H1 (cell line): Measurements from ENCODE around the gene INPP4B. TPM values are rescaled to one million over a fixed set of nuclear protein-coding genes. Genes with fewer than 3 reads are reported as not detected.

Experiments
- CTCF ChIA-PET: fragments of 300-600 bp; sonication (Branson Sonifier 250); formaldehyde crosslinking; loops from one replicate; lab custom pipeline; 2021; ENCODE audit not compliant: partially characterized antibody; lab: Charles Lee
- POLR2A ChIA-PET: fragments of 300-600 bp; sonication (Branson Sonifier 250); formaldehyde crosslinking; loops from one replicate; lab custom pipeline; 2021; ENCODE audit warnings: inconsistent platforms; ENCODE audit not compliant: partially characterized antibody; lab: Charles Lee
- DNase-seq, 2 experiments: peaks; one replicate each; pipeline versions ENCODE4 v3.0.0 to v3.0.0-alpha.2; 2010 to 2022; ENCODE audit warnings: low spot score in 2 of 2, low read depth in 1 of 2, mixed read lengths in 1 of 2
- FAIRE-seq: peaks from 2 replicates; lab custom pipeline; 2011; peaks lifted over from hg19 to GRCh38; lab: Jason Lieb, UNC
- H2AFZ ChIP-seq: 2 replicates; pipeline ENCODE4 v1.8.1; 2012; ENCODE audit warnings: low read length, inconsistent platforms
- H2AK5ac ChIP-seq: 2 replicates; pipeline ENCODE4 v1.6.1; 2013; ENCODE audit warnings: low read depth, low read length
- H2BK120ac ChIP-seq: replicated peaks from 2 replicates; pipeline ENCODE3; 2013; ENCODE audit warnings: low read depth, low read length, inconsistent platforms
- H2BK12ac ChIP-seq: 2 replicates; pipeline ENCODE4 v1.6.1; 2013; ENCODE audit warnings: low read depth, low read length
- H2BK15ac ChIP-seq: 2 replicates; pipeline ENCODE4 v1.6.1; 2013; ENCODE audit warnings: low read length
- H2BK20ac ChIP-seq: 2 replicates; pipeline ENCODE4 v1.6.1; 2013; ENCODE audit warnings: low read length
- H2BK5ac ChIP-seq: 2 replicates; pipeline ENCODE4 v1.6.1; 2013; ENCODE audit warnings: low read depth, low read length
- H3K14ac ChIP-seq: 2 replicates; pipeline ENCODE4 v1.6.1; 2013; ENCODE audit warnings: inconsistent platforms; ENCODE audit not compliant: insufficient read length
- H3K18ac ChIP-seq: 2 replicates; pipeline ENCODE4 v1.6.1; 2013; ENCODE audit warnings: low read length; ENCODE audit errors: extremely low read depth
- H3K23ac ChIP-seq: 2 replicates; pipeline ENCODE4 v1.6.1; 2013; ENCODE audit warnings: inconsistent platforms; ENCODE audit not compliant: insufficient read length
- H3K23me2 ChIP-seq: 2 replicates; pipeline ENCODE4 v1.6.1; 2013; ENCODE audit warnings: low read depth, low read length
- H3K27ac ChIP-seq: 2 replicates; pipeline ENCODE4 v1.6.1; 2011; ENCODE audit warnings: low read depth, low read length, inconsistent platforms
- H3K27me3 ChIP-seq, 4 experiments: replicated peaks in 1 of 4; 1 replicate in 1 of 4; 2 replicates in 3 of 4; pipeline versions ENCODE4 v1.6.1 to v1.8.1; 2011 to 2013; ENCODE audit warnings: low read length in 3 of 4, mild to moderate bottlenecking in 3 of 4, inconsistent platforms in 2 of 4, mixed read lengths in 2 of 4, moderate library complexity in 1 of 4; ENCODE audit not compliant: control insufficient read depth in 3 of 4, insufficient read depth in 3 of 4; ENCODE audit errors: extremely low read depth in 1 of 4
- H3K36me3 ChIP-seq, 4 experiments: 2 replicates each; pipeline versions ENCODE4 v1.6.1 to v1.8.1; 2011 to 2013; ENCODE audit warnings: mild to moderate bottlenecking in 4 of 4, low read length in 3 of 4, moderate library complexity in 2 of 4, control low read depth in 1 of 4, inconsistent platforms in 1 of 4; ENCODE audit not compliant: insufficient read depth in 4 of 4, control insufficient read depth in 2 of 4
- H3K4ac ChIP-seq: replicated peaks from 2 replicates; pipeline ENCODE3; 2013; ENCODE audit warnings: low read length, low read depth, mixed read lengths, inconsistent platforms; ENCODE audit not compliant: insufficient read length
- H3K4me1 ChIP-seq, 4 experiments: replicated peaks in 1 of 4; 1 replicate in 1 of 4; 2 replicates in 3 of 4; pipeline versions ENCODE4 v1.6.1 to v1.8.1; 2011 to 2013; ENCODE audit warnings: low read length in 3 of 4, inconsistent platforms in 2 of 4, mixed read lengths in 1 of 4; ENCODE audit not compliant: insufficient read depth in 4 of 4, control insufficient read depth in 3 of 4
- H3K4me2 ChIP-seq, 2 experiments: 2 replicates each; pipeline versions ENCODE4 v1.6.1 to v1.8.1; 2011 to 2013; ENCODE audit warnings: low read depth in 2 of 2, low read length in 2 of 2, control low read depth in 1 of 2, inconsistent platforms in 1 of 2, mild to moderate bottlenecking in 1 of 2; ENCODE audit not compliant: insufficient read depth in 1 of 2
- H3K4me3 ChIP-seq, 4 experiments: fragments of 200-600, 300-600 bp in 1 of 4; sonication (generic), shearing (Covaris generic), sonication (Bioruptor Twin) in 1 of 4; 2 replicates each; pipeline versions ENCODE4 v1.5.1 to v1.8.1; 2011 to 2016; ENCODE audit warnings: low read length in 4 of 4, low read depth in 3 of 4, control low read depth in 2 of 4, inconsistent platforms in 2 of 4, mild to moderate bottlenecking in 2 of 4, mixed read lengths in 1 of 4, moderate library complexity in 1 of 4; ENCODE audit not compliant: insufficient read depth in 2 of 4; ENCODE audit errors: extremely low read depth in 1 of 4
- H3K56ac ChIP-seq: replicated peaks from 2 replicates; pipeline ENCODE3; 2013; ENCODE audit warnings: low read depth, mild to moderate bottlenecking, mixed read lengths, low read length, inconsistent platforms; ENCODE audit not compliant: insufficient read length
- H3K79me1 ChIP-seq: 2 replicates; pipeline ENCODE4 v1.6.1; 2013; ENCODE audit warnings: low read depth, low read length, control low read depth
- H3K79me2 ChIP-seq, 2 experiments: 2 replicates each; pipeline versions ENCODE4 v1.6.1 to v1.8.1; 2012 to 2013; ENCODE audit warnings: low read length in 2 of 2, mild to moderate bottlenecking in 2 of 2, inconsistent platforms in 1 of 2; ENCODE audit not compliant: insufficient read depth in 2 of 2, control insufficient read depth in 1 of 2
- H3K9ac ChIP-seq, 4 experiments: replicated peaks in 1 of 4; 1 replicate in 1 of 4; 2 replicates in 3 of 4; pipeline versions ENCODE4 v1.6.1 to v1.8.1; 2011 to 2013; ENCODE audit warnings: low read depth in 3 of 4, low read length in 3 of 4, control low read depth in 2 of 4, mild to moderate bottlenecking in 2 of 4, moderate library complexity in 2 of 4, inconsistent platforms in 1 of 4; ENCODE audit errors: extremely low read depth in 1 of 4
- H3K9me3 ChIP-seq, 2 experiments: 2 replicates each; pipeline versions ENCODE4 v1.6.1 to v1.8.1; 2012 to 2013; ENCODE audit warnings: mild to moderate bottlenecking in 2 of 2, moderate library complexity in 2 of 2, control low read depth in 1 of 2, inconsistent platforms in 1 of 2, low read depth in 1 of 2, low read length in 1 of 2, mixed read lengths in 1 of 2; ENCODE audit not compliant: insufficient read depth in 2 of 2
- H4K20me1 ChIP-seq, 2 experiments: replicated peaks in 1 of 2; 2 replicates each; pipeline versions ENCODE3 to v1.8.1; 2011 to 2013; ENCODE audit warnings: inconsistent platforms in 2 of 2, low read length in 2 of 2, mild to moderate bottlenecking in 1 of 2; ENCODE audit not compliant: insufficient read depth in 2 of 2, control insufficient read depth in 1 of 2
- H4K5ac ChIP-seq: 2 replicates; pipeline ENCODE4 v1.6.1; 2013; ENCODE audit warnings: low read length, low read depth, mixed read lengths, inconsistent platforms; ENCODE audit not compliant: insufficient read length
- H4K8ac ChIP-seq: 2 replicates; pipeline ENCODE4 v1.8.0; 2013; ENCODE audit warnings: mild to moderate bottlenecking, moderate library complexity, low read length, inconsistent platforms; ENCODE audit not compliant: insufficient read depth; ENCODE audit errors: extremely low read depth
- H4K91ac ChIP-seq: replicated peaks from 2 replicates; pipeline ENCODE3; 2013; ENCODE audit warnings: low read length, mixed read lengths, inconsistent platforms; ENCODE audit not compliant: insufficient read length
- ASH2L ChIP-seq: fragments of 200-600, 300-600 bp; sonication (generic); IDR thresholded peaks from one replicate; pipeline ENCODE4 v1.7.1; 2017; ENCODE audit warnings: low read length
- CHD2 ChIP-seq: IDR thresholded peaks from 2 replicates; pipeline ENCODE4 v1.6.1; 2012; ENCODE audit warnings: low read length, improper control_type of control experiment
- EZH2 ChIP-seq: fragments of 200-600 bp; sonication (generic); IDR thresholded peaks from 2 replicates; pipeline ENCODE4 v1.7.1; 2012; ENCODE audit warnings: low read depth, mild to moderate bottlenecking, moderate library complexity, low read length, inconsistent platforms; ENCODE audit not compliant: severe bottlenecking
- GTF2F1 ChIP-seq: IDR thresholded peaks from 2 replicates; pipeline ENCODE4 v1.6.1; 2012; ENCODE audit warnings: low read depth, low read length, improper control_type of control experiment, borderline replicate concordance
- JUN ChIP-seq: IDR thresholded peaks from 2 replicates; pipeline ENCODE4 v1.6.1; 2011; ENCODE audit warnings: low read depth, mild to moderate bottlenecking, improper control_type of control experiment, low read length
- KDM4A ChIP-seq: IDR thresholded peaks from one replicate; pipeline ENCODE4 v1.7.1; 2012; ENCODE audit warnings: low read depth, mild to moderate bottlenecking, moderate library complexity, low read length, inconsistent platforms; ENCODE audit not compliant: severe bottlenecking
- KDM5A ChIP-seq: fragments of 200-600 bp; IDR thresholded peaks from 2 replicates; pipeline ENCODE4 v1.7.1; 2012; ENCODE audit warnings: mild to moderate bottlenecking, low read length, inconsistent platforms, mixed read lengths
- PHF8 ChIP-seq: fragments of 200-600 bp; sonication (generic); conservative IDR thresholded peaks from 2 replicates; pipeline ENCODE4 v1.7.1; 2012; ENCODE audit warnings: low read depth, mild to moderate bottlenecking, inconsistent platforms, low read length, moderate library complexity
- SAP30 ChIP-seq: fragments of 300-600 bp; sonication (generic); IDR thresholded peaks from 2 replicates; pipeline ENCODE4 v1.7.1; 2012; ENCODE audit warnings: low read length, moderate library complexity, mild to moderate bottlenecking, inconsistent platforms; ENCODE audit not compliant: insufficient read depth, insufficient replicate concordance
- SIRT6 ChIP-seq: IDR thresholded peaks from one replicate; pipeline ENCODE4 v1.7.1; 2012; ENCODE audit warnings: low read length, inconsistent platforms
- SP1 ChIP-seq: IDR thresholded peaks from 2 replicates; pipeline ENCODE4 v1.6.1; 2011; ENCODE audit warnings: low read depth, low read length
- TBP ChIP-seq: IDR thresholded peaks from 2 replicates; pipeline ENCODE4 v1.6.1; 2011; ENCODE audit warnings: low read depth, low read length, improper control_type of control experiment
- TCF12 ChIP-seq: IDR thresholded peaks from 2 replicates; pipeline ENCODE4 v1.6.1; 2011; ENCODE audit warnings: low read depth, mild to moderate bottlenecking, low read length
- TEAD4 ChIP-seq: IDR thresholded peaks from 2 replicates; pipeline ENCODE4 v1.6.1; 2012; ENCODE audit warnings: low read depth, low read length, inconsistent platforms, mixed read lengths
- YY1 ChIP-seq: IDR thresholded peaks from 2 replicates; pipeline ENCODE4 v1.6.1; 2011; ENCODE audit warnings: low read depth, mild to moderate bottlenecking, low read length
- WGBS, 2 experiments: shearing (Covaris generic) in 1 of 2; methylation state at CpG; one replicate each; pipeline versions ENCODE4 v1.1.6 to v1.1.7; 2013 to 2015; ENCODE audit warnings: low lambda C conversion rate in 2 of 2, mixed read lengths in 2 of 2, inconsistent platforms in 1 of 2, low coverage in 1 of 2, missing lambda C conversion rate in 1 of 2; ENCODE audit not compliant: insufficient replicate concordance in 2 of 2, insufficient coverage in 1 of 2, insufficient read length in 1 of 2; ENCODE audit errors: extremely low coverage in 1 of 2, missing lambda C conversion rate in 1 of 2; 5-methylcytosine and 5-hydroxymethylcytosine counted together
- polyA plus RNA-seq, 7 experiments: library from polyadenylated mRNA; depleted of rRNA in 3 of 7; stranded (reverse) in 5 of 7; unstranded in 2 of 7; fragments of >200 nt in 5 of 7; fragments of 200-250 nt in 2 of 7; gene quantifications; 1 replicate in 5 of 7; 2 replicates in 1 of 7; 4 replicates in 1 of 7; pipeline versions ENCODE4 v1.2.1 to v1.2.3, GENCODE V29; 2011 to 2013; ENCODE audit warnings: missing spikeins in 2 of 7, mixed read lengths in 2 of 7
- total RNA-seq: library from RNA; stranded (reverse); fragmentation: NEBNext Ultra II Directional; extraction: Animal tissue kit (Norgen Biotek cat#: 25700); gene quantifications from 2 replicates; pipeline ENCODE4 v1.2.1, GENCODE V29; 2021

Gene INPP4B
- total and polyA plus RNA-seq, 2 of the 8 experiments (the other 6 are each of a cell fraction or from before 2014, with no cell fraction given) = 0.11 to 0.54 TPM

GRCh38 chr4:142036795-142037583 is 809.1 kb downstream of the INPP4B start:
- ChIA-PET POLR2A (no interaction called here), CTCF (no interaction called here)
- H2BK120ac ChIP-seq = no peak overlapping the region
- H3K23ac ChIP-seq = no peak overlapping the region
- no peaks in the 10 kb centered on the region for H3K9me3 ChIP-seq
- H3K4me2 ChIP-seq = no peak overlapping the region
- no peak overlapping the region for H2BK20ac ChIP-seq
- 91% methylated on average over 4 of the region's 4 CpGs; no CpG with 5 or more reads in 1 of the 2 experiments for WGBS, 2 experiments
- no peak overlapping the region for H3K9ac ChIP-seq
- no peak overlapping the region for H2AFZ ChIP-seq
- no peaks in the 10 kb centered on the region for H3K4me1 ChIP-seq
- H4K8ac ChIP-seq = no peak overlapping the region
- no peak overlapping the region for H2AK5ac ChIP-seq
- no peaks in the 10 kb centered on the region for H3K27me3 ChIP-seq
- FAIRE-seq = no peak
- no peak for DNase-seq
- no peak overlapping the region for H3K27ac ChIP-seq
- no peaks in the 10 kb centered on the region for H3K79me1 ChIP-seq
- H2BK5ac ChIP-seq = no peak overlapping the region
- H4K5ac ChIP-seq = no peak overlapping the region
- no peak overlapping the region for H2BK15ac ChIP-seq
- no peak overlapping the region for H3K4me3 ChIP-seq
- H3K23me2 ChIP-seq = no peaks in the 10 kb centered on the region
- H4K20me1 ChIP-seq = no peaks in the 10 kb centered on the region
- no peak overlapping the region for H3K56ac ChIP-seq
- no peak overlapping the region for H3K14ac ChIP-seq
- no peak overlapping the region for H3K4ac ChIP-seq
- H3K36me3 ChIP-seq = no peaks in the 10 kb centered on the region
- no peak overlapping the region for H4K91ac ChIP-seq
- H3K79me2 ChIP-seq = no peaks in the 10 kb centered on the region
- H3K18ac ChIP-seq = no peak overlapping the region
- H2BK12ac ChIP-seq = no peak overlapping the region
- TF ChIP-seq TCF12 = no peak
- no peak for TF ChIP-seq JUN
- no peak for TF ChIP-seq SP1
- TF ChIP-seq KDM4A = no peak
- TF ChIP-seq PHF8 = no peak
- TF ChIP-seq GTF2F1 = no peak
- no peak for TF ChIP-seq SAP30
- no peak for TF ChIP-seq EZH2
- no peak for TF ChIP-seq SIRT6
- TF ChIP-seq TEAD4 = no peak
- no peak for TF ChIP-seq KDM5A
- TF ChIP-seq ASH2L = no peak
- TF ChIP-seq CHD2 = no peak
- no peak for TF ChIP-seq TBP
- TF ChIP-seq YY1 = no peak
